BLaER1 treated with 17β-estradiol and CSF1 and Interleukin-3, amounts not matched to agents 10 nM and 100 nM (cell line): ENCODE results near the gene PIAS1.
"Not testable (repeated sequence)": the region's sequence is repeated elsewhere in the genome, so short reads cannot be mapped to it uniquely, and the experiment has no call there.

Experiments
- H3K27ac ChIP-seq, 11 experiments: shearing (Covaris generic); formaldehyde crosslinking; 2 replicates each; pipeline ENCODE4 v1.8.1; 2022
- H3K27me3 ChIP-seq, 11 experiments: shearing (Covaris generic); formaldehyde crosslinking; 2 replicates each; pipeline ENCODE4 v1.8.1; 2022
- H3K36me3 ChIP-seq, 11 experiments: shearing (Covaris generic); formaldehyde crosslinking; 2 replicates each; pipeline ENCODE4 v1.8.1; 2022
- H3K4me1 ChIP-seq, 10 experiments: shearing (Covaris generic); formaldehyde crosslinking; 2 replicates each; pipeline ENCODE4 v1.8.1; 2022
- H3K4me2 ChIP-seq, 11 experiments: shearing (Covaris generic); formaldehyde crosslinking; 2 replicates each; pipeline ENCODE4 v1.8.1; 2022
- H3K4me3 ChIP-seq, 10 experiments: shearing (Covaris generic); formaldehyde crosslinking; 2 replicates each; pipeline ENCODE4 v1.8.1; 2022
- H3K9ac ChIP-seq, 11 experiments: shearing (Covaris generic); formaldehyde crosslinking; 2 replicates each; pipeline ENCODE4 v1.8.1; 2022
- H3K9me3 ChIP-seq, 11 experiments: shearing (Covaris generic); formaldehyde crosslinking; replicated peaks in 1 of 11; 2 replicates each; pipeline ENCODE4 v1.8.1; 2022
- H4K20me1 ChIP-seq, 11 experiments: shearing (Covaris generic); formaldehyde crosslinking; 2 replicates each; pipeline ENCODE4 v1.8.1; 2022
- Cebpa-rat ChIP-seq, 11 experiments: shearing (Covaris generic); IDR thresholded peaks; 2 replicates each; pipeline ENCODE4 v1.8.1; 2022

PIAS1 gene

DNA sequence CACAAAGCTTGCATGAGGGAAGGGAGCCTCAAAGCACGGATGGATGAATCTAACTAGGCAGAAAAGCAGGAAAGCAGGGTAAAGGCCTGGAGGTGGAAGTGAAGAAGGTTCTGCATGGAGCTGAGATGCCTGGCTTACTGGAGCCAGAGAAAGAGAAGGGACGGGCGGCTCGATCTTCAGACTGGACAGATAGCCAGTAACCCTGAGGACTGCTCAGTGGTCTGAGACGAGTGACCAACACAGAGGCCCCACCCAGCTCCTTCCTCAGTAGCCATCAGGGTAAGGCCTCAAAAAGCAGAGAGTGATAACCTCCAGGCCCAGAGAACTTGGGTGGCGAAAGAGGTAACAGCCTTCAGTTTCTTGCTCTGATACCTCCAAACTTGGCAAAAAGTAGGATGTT lies 169.1 kb downstream of the PIAS1 start:
- H3K9me3 ChIP-seq: peaks cover 0 to 33% (median 15%) of the 10 kb centered on the region in 11 experiments; a peak in 19 of 22 replicates
- peaks cover 8 to 85% (median 56%) of the 10 kb centered on the region in 11 experiments; a peak in 20 of 22 replicates for H4K20me1 ChIP-seq
- no peak overlapping the region for H3K4me3 ChIP-seq
- H3K9ac ChIP-seq: peak overlapping the region in 3 of 11 experiments; percentile 2 to 31 (median 25); a peak in 1 of 22 replicates
- no peak for TF ChIP-seq Cebpa-rat (IDR thresholded peaks at IDR 0.05)
- peak overlapping the region in 4 of 11 experiments; percentile 46 to 99 (median 84); a peak in 8 of 22 replicates for H3K27ac ChIP-seq
- no peaks in the 10 kb centered on the region for H3K27me3 ChIP-seq
- peaks cover 0 to 47% (median 33%) of the 10 kb centered on the region in 11 experiments; a peak in 20 of 22 replicates for H3K36me3 ChIP-seq
- peak overlapping the region in 8 of 11 experiments; percentile 84 to 95 (median 88); a peak in 17 of 22 replicates for H3K4me2 ChIP-seq
- peaks cover 44 to 72% (median 52%) of the 10 kb centered on the region in 10 experiments for H3K4me1 ChIP-seq

DNA sequence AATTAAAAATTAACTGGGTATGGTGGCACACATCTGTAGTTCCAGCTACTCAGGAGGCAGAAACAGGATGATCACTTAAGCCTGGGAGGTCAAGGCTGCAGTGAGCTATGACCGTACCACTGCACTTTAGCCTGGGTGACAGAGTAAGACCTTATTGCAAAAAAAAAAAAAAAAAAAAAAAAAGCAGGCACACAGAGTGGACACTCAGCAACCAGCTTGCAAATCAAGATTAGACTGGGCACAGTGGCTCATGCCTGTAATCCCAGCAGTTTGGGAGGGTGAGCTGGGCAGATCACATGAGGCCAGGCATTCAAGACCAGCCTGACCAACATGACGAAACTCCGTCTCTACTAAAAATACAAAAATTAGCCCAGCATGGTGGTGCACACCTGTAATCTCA lies 170.0 kb downstream of the PIAS1 start:
- H3K36me3 ChIP-seq: peaks cover 0 to 38% (median 24%) of the 10 kb centered on the region in 11 experiments; a peak in 19 of 22 replicates
- no peak for TF ChIP-seq Cebpa-rat (IDR thresholded peaks at IDR 0.05)
- H3K4me3 ChIP-seq: peak overlapping the region in 4 of 10 experiments; percentile 2 to 43 (median 20); a peak in 3 of 20 replicates
- no peaks in the 10 kb centered on the region for H3K27me3 ChIP-seq
- H3K9me3 ChIP-seq: peaks cover 0 to 28% (median 15%) of the 10 kb centered on the region in 11 experiments; a peak in 19 of 22 replicates
- peak overlapping the region; percentile 40 to 95 (median 85) for H3K4me2 ChIP-seq
- H3K4me1 ChIP-seq: peaks cover 46 to 74% (median 58%) of the 10 kb centered on the region in 10 experiments
- H4K20me1 ChIP-seq: peaks cover 7 to 82% (median 53%) of the 10 kb centered on the region in 11 experiments; a peak in 20 of 22 replicates
- H3K27ac ChIP-seq: peak overlapping the region in 4 of 11 experiments; percentile 46 to 99 (median 84); a peak in 8 of 22 replicates
- H3K9ac ChIP-seq: peak overlapping the region in 4 of 11 experiments; percentile 2 to 62 (median 28); a peak in 4 of 22 replicates

DNA sequence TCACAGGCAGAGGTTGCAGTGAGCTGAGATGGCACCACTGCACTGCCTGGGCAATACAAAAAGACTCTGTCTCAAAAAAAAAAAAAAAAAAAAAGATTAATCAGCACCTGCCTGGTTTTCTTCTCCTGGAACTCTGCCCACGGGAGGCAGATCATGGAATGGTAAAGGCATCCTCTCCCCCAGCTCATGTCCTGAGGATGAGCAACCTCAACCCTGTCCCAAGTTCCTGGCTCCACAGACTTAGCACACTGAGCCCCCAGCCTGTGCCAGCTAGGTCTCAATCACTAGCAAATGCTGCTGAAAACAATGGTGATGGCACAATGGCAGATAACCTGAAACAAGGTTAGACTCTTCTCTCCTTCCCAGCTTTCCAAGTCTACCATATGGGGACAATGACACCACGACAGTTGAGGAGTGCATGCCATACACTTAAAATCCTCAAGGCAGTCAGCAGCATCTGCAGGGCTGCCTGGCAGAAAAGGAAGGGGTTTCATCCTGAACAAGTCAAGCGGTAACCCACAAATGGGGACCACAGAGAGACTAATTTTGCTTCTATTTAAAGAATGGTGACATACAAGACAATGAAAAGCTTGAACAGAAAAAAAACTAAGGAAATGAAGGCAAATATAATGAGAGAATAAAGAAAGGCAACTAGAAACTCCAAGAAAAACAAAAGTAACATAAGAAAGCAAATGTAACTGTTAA lies 170.6 kb downstream of the PIAS1 start:
- H4K20me1 ChIP-seq: peaks cover 7 to 76% (median 47%) of the 10 kb centered on the region in 11 experiments; a peak in 20 of 22 replicates
- peak overlapping the region in 6 of 11 experiments; percentile 48 to 99 (median 70); a peak in 13 of 22 replicates for H3K27ac ChIP-seq
- peak overlapping the region in 5 of 10 experiments; percentile 2 to 43 (median 26); a peak in 5 of 20 replicates for H3K4me3 ChIP-seq
- peaks cover 0 to 23% (median 15%) of the 10 kb centered on the region in 11 experiments; a peak in 19 of 22 replicates for H3K9me3 ChIP-seq
- H3K4me2 ChIP-seq: peak overlapping the region; percentile 40 to 95 (median 85)
- no peaks in the 10 kb centered on the region for H3K27me3 ChIP-seq
- peaks cover 0 to 32% (median 18%) of the 10 kb centered on the region in 11 experiments; a peak in 16 of 22 replicates for H3K36me3 ChIP-seq
- no peak for TF ChIP-seq Cebpa-rat (IDR thresholded peaks at IDR 0.05)
- peaks cover 46 to 70% (median 58%) of the 10 kb centered on the region in 10 experiments for H3K4me1 ChIP-seq
- H3K9ac ChIP-seq: peak overlapping the region in 6 of 11 experiments; percentile 10 to 62 (median 24); a peak in 6 of 22 replicates

- Histone ChIP-seq H3K4me3 (peak overlapping the region in 2 of 10 experiments; percentile 19 to 30; a peak in 2 of 20 replicates), H3K4me2 (peak overlapping the region; percentile 40 to 97 (median 87)), H3K9ac (peak overlapping the region in 4 of 11 experiments; percentile 21 to 47 (median 26); a peak in 5 of 22 replicates), H3K9me3 (peaks cover 0 to 20% (median 14%) of the 10 kb centered on the region in 11 experiments; a peak in 19 of 22 replicates), H3K4me1 (peaks cover 52 to 70% (median 63%) of the 10 kb centered on the region in 10 experiments), H3K36me3 (peaks cover 0 to 24% (median 13%) of the 10 kb centered on the region in 11 experiments; a peak in 15 of 22 replicates), H4K20me1 (peaks cover 7 to 68% (median 40%) of the 10 kb centered on the region in 11 experiments; a peak in 19 of 22 replicates), H3K27ac (peak overlapping the region in 6 of 11 experiments; percentile 48 to 99 (median 70); a peak in 13 of 22 replicates)
- not testable (repeated sequence) for H3K27me3 ChIP-seq
Measured at GRCh38 chr15:68225442-68225841, 171.3 kb downstream of the PIAS1 start.

GRCh38 chr15:68227643-68228142 lies 173.6 kb downstream of the PIAS1 start:
- H3K4me2 ChIP-seq: peak overlapping the region; percentile 84 to 99 (median 93)
- peaks cover 0 to 7% (median 0%) of the 10 kb centered on the region in 11 experiments; a peak in 3 of 22 replicates for H3K9me3 ChIP-seq
- H3K36me3 ChIP-seq: peaks cover 0 to 9% (median 0%) of the 10 kb centered on the region in 11 experiments; a peak in 8 of 22 replicates
- peak overlapping the region; percentile 70 to 99 (median 78) for H3K4me3 ChIP-seq
- peaks cover 7 to 57% (median 38%) of the 10 kb centered on the region in 11 experiments; a peak in 19 of 22 replicates for H4K20me1 ChIP-seq
- peak overlapping the region; percentile 86 to 98 (median 91) for H3K9ac ChIP-seq
- H3K27ac ChIP-seq: peak overlapping the region in 10 of 11 experiments; percentile 79 to 99 (median 94); a peak in 17 of 22 replicates
- H3K4me1 ChIP-seq: peaks cover 70 to 90% (median 86%) of the 10 kb centered on the region in 10 experiments
- TF ChIP-seq Cebpa-rat (IDR thresholded peaks at IDR 0.05): no peak
- no peaks in the 10 kb centered on the region for H3K27me3 ChIP-seq

DNA sequence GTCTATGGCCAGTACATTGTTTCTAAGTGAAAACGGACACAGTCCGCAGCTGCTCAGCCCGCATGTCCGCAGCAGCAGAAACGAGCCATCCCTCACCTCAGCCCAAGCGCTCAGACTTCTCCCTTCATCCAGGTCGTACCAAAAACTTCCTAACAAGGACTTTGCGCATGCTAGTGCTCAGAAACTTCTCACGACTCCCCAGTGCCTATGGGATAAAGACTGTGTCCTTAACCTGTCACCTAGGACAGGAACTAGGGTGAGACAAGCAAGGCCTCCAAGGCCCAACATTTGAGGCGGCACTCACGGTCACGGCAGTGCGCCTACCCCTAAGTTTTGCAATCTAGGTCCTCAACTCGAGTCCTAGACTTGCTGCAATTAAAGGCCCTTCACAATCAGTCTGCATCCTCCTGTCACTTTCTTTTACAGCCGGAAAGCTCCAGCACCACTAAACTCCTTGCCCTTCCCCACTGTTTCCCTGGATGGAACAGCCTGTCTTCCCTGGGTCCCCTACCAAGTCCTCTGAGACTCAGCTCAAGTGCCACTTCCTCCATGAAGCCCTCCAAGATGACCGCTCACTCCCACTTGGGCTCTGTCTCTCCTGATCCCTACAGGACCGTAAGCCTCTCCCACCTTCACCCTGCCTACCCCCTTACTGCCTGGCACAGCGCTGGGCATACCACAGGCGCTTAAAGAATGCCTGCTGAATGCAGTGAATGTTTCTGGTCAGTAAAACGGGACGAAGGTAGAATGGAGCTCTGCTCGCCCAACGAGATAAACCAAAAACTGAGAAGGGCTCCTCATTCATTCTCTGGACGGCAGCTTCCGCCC lies 174.2 kb downstream of the PIAS1 start:
- peaks cover 0 to 1% (median 0%) of the 10 kb centered on the region in 11 experiments; a peak in 2 of 22 replicates for H3K9me3 ChIP-seq
- H3K27me3 ChIP-seq: no peaks in the 10 kb centered on the region
- H3K27ac ChIP-seq: peak overlapping the region; percentile 74 to 99 (median 94)
- H3K4me3 ChIP-seq: peak overlapping the region; percentile 70 to 99 (median 78)
- H3K36me3 ChIP-seq: peaks cover 0 to 5% (median 0%) of the 10 kb centered on the region in 11 experiments; a peak in 7 of 22 replicates
- peaks cover 7 to 52% (median 34%) of the 10 kb centered on the region in 11 experiments; a peak in 19 of 22 replicates for H4K20me1 ChIP-seq
- H3K9ac ChIP-seq: peak overlapping the region; percentile 86 to 98 (median 91)
- H3K4me1 ChIP-seq: peaks cover 75 to 90% (median 86%) of the 10 kb centered on the region in 10 experiments
- peak overlapping the region; percentile 84 to 99 (median 93) for H3K4me2 ChIP-seq
- peak in 2 of 11 experiments; percentile 8 to 64; a peak in 3 of 22 replicates for TF ChIP-seq Cebpa-rat (IDR thresholded peaks at IDR 0.05)

DNA sequence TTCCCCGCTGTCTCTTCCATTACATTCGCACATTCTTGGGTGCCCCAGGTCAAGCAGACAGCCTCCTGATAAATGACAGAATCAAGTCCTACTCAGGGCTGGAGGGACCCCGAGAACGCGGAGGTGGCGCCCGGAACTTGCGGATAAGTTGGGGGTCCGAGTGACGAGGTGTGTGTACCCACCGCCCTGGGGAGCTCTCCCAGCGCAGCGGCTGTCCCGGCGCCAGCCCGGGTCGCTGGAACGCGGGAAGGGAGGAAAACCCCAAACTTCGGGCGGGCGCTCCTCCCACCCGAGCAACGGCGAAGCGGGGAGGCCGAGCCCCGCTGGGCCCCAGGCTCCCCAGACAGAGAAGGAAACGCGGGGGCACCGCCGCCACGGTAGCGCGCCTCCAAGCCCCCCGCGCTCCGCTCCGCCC lies 174.9 kb downstream of the PIAS1 start:
- H3K4me2 ChIP-seq: peak overlapping the region; percentile 84 to 99 (median 93)
- peaks cover 7 to 46% (median 31%) of the 10 kb centered on the region in 11 experiments; a peak in 19 of 22 replicates for H4K20me1 ChIP-seq
- no peaks in the 10 kb centered on the region for H3K9me3 ChIP-seq
- H3K4me1 ChIP-seq: peaks cover 77 to 90% (median 85%) of the 10 kb centered on the region in 10 experiments
- no peak for TF ChIP-seq Cebpa-rat (IDR thresholded peaks at IDR 0.05)
- H3K4me3 ChIP-seq: peak overlapping the region; percentile 70 to 99 (median 78)
- H3K36me3 ChIP-seq: no peaks in the 10 kb centered on the region
- H3K27me3 ChIP-seq: no peaks in the 10 kb centered on the region
- H3K9ac ChIP-seq: peak overlapping the region; percentile 86 to 98 (median 91)
- H3K27ac ChIP-seq: peak overlapping the region; percentile 74 to 99 (median 94)
